ENCODE measurements around the gene MAP4K3. TPM values are rescaled to one million over a fixed set of nuclear protein-coding genes. Genes with fewer than 3 reads are reported as not detected.

MAP4K3 gene
- polyA plus RNA-seq, 2 of the 4 experiments (the other 2 are of a cell fraction), result 15.8 to 44.6 TPM

DNA sequence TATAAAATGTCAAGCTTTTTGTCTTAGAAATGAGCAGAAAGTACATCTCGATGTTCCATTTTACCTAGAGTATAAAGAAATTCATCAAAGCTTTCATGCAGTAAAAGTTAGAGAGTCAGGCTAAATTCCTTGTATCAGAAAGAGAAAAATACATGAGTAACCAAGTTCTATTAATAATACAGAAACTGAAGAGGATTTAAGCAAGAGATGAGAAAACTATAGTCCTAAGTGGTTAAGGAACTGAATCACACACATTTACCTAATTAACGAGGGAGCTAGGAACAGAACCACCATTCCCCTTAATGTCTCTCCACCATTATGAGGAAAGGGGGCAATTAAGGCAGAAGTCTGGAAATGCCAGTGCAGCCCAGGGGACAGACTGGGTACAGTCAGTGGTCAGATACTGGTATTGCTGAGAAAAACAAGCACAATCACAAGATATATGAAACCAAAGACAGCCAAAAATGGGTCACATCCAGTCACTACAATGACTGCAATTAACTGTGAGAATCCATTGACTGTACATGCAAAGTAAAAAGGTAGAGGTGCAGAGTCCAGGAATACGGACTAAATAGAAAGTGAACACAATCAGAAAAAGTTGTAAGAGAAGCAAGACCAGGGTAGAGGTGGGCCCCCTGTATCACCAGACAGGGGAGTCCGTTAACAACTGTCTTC, 23.9 kb downstream of the MAP4K3 start (continued):
- no peak for TF ChIP-seq FOSL2 (IDR thresholded peaks at IDR 0.05)
- no peak for TF ChIP-seq FOSL2 (CRISPR knock-in tag; IDR thresholded peaks at IDR 0.05)
- TF ChIP-seq HOXA7 (CRISPR knock-in tag; IDR thresholded peaks at IDR 0.05), result no peak

DNA sequence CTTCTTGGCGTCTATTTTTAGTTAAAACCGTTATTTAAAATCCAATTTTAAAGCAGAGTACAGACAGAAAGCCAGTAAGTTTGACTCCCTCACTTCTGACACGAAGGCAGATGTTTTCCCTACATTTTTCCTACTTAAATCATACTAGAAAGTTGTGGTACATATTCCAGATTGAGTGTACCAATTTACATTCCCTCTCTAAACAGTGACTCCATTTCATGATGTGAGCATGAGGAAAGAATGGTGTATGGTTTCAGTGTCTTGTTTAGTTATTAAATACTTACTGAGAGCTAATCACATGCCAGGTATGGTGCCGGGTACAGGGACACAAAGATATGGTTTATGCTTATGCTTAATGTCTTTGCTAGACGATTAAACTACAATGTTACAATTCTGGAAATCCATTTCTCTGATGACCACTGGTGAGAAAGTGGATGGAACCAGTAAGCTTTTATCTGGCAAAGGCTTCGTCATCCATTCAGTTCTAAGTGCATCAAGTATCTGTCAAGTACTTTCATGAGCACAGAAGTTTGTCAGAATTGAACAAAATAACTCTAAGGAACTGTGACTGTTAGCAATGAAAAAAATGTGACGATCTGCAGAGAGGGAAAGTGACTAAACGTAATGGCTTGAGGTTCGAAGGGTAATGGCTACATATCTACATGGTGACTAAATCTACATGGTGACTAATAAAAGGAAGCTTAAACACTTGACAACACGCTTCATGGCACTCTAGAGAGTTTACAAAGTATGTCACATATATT, 25.7 kb downstream of the MAP4K3 start:
- ATAC-seq, result peak; percentile 74 to 80
- DNase-seq (ENCODE audit: low read depth in 1 of 2, low spot score in 1 of 2), result peak in 1 of 2 experiments; percentile 57
- CTCF ChIA-PET, result interaction anchor here (0.7 to 1.8 kb wide), 6 partner anchors 21 to 286 kb away, joined by 3 to 4 read pairs (median 3); no protein-coding TSS in a partner anchor
- peak; percentile 13 for FAIRE-seq
- 27% methylated on average over 10 of the region's 10 CpGs for WGBS (ENCODE audit: missing lambda C conversion rate)
- peak overlapping the region; percentile 11; the same call in 1 of the 3 replicates for H3K4me3 ChIP-seq
- no peaks in the 10 kb centered on the region for H3K9me3 ChIP-seq
- POLR2A ChIA-PET, result no interaction called here
- TF ChIP-seq MYC (IDR thresholded peaks at IDR 0.05; ENCODE audit: borderline replicate concordance, low read length) (no peak), MAFK (IDR thresholded peaks at IDR 0.05; ENCODE audit: partially characterized antibody) (no peak), HEYL (CRISPR knock-in tag; IDR thresholded peaks at IDR 0.05) (no peak), GATA3 (IDR thresholded peaks at IDR 0.05; ENCODE audit: borderline replicate concordance) (no peak; the same call in 1 of the 2 replicates), JUNB (IDR thresholded peaks at IDR 0.05) (peak; percentile 30; the same call in 1 of the 2 replicates), FOSL2 (IDR thresholded peaks at IDR 0.05) (0 out of 2 replicates have a peak, but pooled peaks have one; percentile 9), FOSL2 (CRISPR knock-in tag; IDR thresholded peaks at IDR 0.05) (peak; percentile 81)
- TF ChIP-seq, protein P1, sequence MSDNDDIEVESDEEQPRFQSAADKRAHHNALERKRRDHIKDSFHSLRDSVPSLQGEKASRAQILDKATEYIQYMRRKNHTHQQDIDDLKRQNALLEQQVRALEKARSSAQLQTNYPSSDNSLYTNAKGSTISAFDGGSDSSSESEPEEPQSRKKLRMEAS (IDR thresholded peaks at IDR 0.05), result peak; percentile 55; the same call in 1 of the 2 replicates
- TF ChIP-seq, protein P2, sequence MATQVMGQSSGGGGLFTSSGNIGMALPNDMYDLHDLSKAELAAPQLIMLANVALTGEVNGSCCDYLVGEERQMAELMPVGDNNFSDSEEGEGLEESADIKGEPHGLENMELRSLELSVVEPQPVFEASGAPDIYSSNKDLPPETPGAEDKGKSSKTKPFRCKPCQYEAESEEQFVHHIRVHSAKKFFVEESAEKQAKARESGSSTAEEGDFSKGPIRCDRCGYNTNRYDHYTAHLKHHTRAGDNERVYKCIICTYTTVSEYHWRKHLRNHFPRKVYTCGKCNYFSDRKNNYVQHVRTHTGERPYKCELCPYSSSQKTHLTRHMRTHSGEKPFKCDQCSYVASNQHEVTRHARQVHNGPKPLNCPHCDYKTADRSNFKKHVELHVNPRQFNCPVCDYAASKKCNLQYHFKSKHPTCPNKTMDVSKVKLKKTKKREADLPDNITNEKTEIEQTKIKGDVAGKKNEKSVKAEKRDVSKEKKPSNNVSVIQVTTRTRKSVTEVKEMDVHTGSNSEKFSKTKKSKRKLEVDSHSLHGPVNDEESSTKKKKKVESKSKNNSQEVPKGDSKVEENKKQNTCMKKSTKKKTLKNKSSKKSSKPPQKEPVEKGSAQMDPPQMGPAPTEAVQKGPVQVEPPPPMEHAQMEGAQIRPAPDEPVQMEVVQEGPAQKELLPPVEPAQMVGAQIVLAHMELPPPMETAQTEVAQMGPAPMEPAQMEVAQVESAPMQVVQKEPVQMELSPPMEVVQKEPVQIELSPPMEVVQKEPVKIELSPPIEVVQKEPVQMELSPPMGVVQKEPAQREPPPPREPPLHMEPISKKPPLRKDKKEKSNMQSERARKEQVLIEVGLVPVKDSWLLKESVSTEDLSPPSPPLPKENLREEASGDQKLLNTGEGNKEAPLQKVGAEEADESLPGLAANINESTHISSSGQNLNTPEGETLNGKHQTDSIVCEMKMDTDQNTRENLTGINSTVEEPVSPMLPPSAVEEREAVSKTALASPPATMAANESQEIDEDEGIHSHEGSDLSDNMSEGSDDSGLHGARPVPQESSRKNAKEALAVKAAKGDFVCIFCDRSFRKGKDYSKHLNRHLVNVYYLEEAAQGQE (IDR thresholded peaks at IDR 0.05), result no peak
- TF ChIP-seq, protein P3, sequence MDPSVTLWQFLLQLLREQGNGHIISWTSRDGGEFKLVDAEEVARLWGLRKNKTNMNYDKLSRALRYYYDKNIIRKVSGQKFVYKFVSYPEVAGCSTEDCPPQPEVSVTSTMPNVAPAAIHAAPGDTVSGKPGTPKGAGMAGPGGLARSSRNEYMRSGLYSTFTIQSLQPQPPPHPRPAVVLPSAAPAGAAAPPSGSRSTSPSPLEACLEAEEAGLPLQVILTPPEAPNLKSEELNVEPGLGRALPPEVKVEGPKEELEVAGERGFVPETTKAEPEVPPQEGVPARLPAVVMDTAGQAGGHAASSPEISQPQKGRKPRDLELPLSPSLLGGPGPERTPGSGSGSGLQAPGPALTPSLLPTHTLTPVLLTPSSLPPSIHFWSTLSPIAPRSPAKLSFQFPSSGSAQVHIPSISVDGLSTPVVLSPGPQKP (IDR thresholded peaks at IDR 0.05; ENCODE audit: low read depth, low read length), result no peak
- TF ChIP-seq, protein P4, sequence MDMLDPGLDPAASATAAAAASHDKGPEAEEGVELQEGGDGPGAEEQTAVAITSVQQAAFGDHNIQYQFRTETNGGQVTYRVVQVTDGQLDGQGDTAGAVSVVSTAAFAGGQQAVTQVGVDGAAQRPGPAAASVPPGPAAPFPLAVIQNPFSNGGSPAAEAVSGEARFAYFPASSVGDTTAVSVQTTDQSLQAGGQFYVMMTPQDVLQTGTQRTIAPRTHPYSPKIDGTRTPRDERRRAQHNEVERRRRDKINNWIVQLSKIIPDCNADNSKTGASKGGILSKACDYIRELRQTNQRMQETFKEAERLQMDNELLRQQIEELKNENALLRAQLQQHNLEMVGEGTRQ (IDR thresholded peaks at IDR 0.05), result no peak
- peak overlapping the region; percentile 86 for H3K4me2 ChIP-seq
- H3K4me1 ChIP-seq, result peaks cover 73% of the 10 kb centered on the region
- peak overlapping the region; percentile 13 to 74; a peak in 3 of 6 replicates for H3K27ac ChIP-seq

DNA sequence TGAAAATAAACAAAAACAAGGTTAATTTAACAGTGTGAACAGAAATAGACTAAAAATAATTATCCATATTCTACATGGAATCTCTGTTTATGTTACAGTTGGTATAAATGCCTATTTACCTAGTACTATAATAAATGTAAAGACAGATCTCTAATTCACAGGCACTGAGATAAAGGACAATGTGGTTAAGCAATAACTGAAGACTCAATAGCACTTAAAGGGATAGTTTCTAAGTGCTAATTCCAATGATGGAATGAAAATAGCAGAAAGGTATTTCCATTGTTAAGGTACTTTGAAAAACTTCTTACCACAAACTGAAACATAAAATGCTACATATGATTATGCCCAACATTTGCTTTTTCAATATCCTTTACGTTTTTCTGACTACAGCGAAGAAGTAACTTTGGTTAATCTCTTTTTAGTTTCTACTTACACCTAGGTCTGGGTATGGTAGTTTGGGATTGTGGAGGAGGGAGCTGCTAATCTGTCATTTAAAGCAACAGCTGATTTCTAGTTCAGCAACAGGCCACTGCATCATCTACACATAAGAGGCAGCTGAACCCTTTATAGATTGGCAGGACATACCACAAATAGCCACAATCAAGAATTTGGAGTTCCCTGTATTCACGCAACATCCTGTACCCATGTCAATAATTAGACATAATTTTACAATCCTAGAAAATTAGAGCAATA, 27.2 kb downstream of the MAP4K3 start:
- ChIA-PET POLR2A (no interaction called here), CTCF (interaction anchor here (0.9 kb wide), 2 partner anchors 23 to 30 kb away, joined by 4 read pairs; no protein-coding TSS in a partner anchor)
- Histone ChIP-seq H3K9me3 (no peaks in the 10 kb centered on the region), H3K4me2 (peak overlapping the region; percentile 2; the same call in 2 of the 3 replicates), H3K4me3 (no peak overlapping the region), H3K4me1 (peaks cover 82% of the 10 kb centered on the region), H3K27ac (no peak overlapping the region)
- DNase-seq (ENCODE audit: low read depth in 1 of 2, low spot score in 1 of 2), result no peak
- peak; percentile 65 for FAIRE-seq
- WGBS (ENCODE audit: missing lambda C conversion rate), result 93% methylated on average over 3 of the region's 3 CpGs
- TF ChIP-seq CEBPB (IDR thresholded peaks at IDR 0.05), result 0 out of 4 replicates have a peak, but pooled peaks of 1 of the 2 experiments have one; percentile 12
- no peak for TF ChIP-seq HOXA7 (CRISPR knock-in tag; IDR thresholded peaks at IDR 0.05)
- TF ChIP-seq TFCP2L1 (CRISPR knock-in tag; IDR thresholded peaks at IDR 0.05), result no peak
- no peak for TF ChIP-seq CBX2 (IDR thresholded peaks at IDR 0.05; ENCODE audit: borderline replicate concordance, low read depth)
- TF ChIP-seq, protein P5, sequence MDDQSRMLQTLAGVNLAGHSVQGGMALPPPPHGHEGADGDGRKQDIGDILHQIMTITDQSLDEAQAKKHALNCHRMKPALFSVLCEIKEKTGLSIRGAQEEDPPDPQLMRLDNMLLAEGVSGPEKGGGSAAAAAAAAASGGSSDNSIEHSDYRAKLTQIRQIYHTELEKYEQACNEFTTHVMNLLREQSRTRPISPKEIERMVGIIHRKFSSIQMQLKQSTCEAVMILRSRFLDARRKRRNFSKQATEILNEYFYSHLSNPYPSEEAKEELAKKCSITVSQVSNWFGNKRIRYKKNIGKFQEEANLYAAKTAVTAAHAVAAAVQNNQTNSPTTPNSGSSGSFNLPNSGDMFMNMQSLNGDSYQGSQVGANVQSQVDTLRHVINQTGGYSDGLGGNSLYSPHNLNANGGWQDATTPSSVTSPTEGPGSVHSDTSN (IDR thresholded peaks at IDR 0.05), result no peak
- no peak for TF ChIP-seq FOSL2 (IDR thresholded peaks at IDR 0.05)
- no peak for TF ChIP-seq FOSL2 (CRISPR knock-in tag; IDR thresholded peaks at IDR 0.05)
- no peak for TF ChIP-seq RFX5 (IDR thresholded peaks at IDR 0.05)
- ATAC-seq, result no peak
